Gastroesophageal sphincter (tissue), 3 donors: ENCODE data around the gene POMC.

Experiments
- EP300 ChIP-seq: sonication (generic); formaldehyde crosslinking; IDR thresholded peaks from one replicate; pipeline ENCODE4 v1.6.1; 2017; ENCODE audit warnings: antibody characterized with exemption, mild to moderate bottlenecking
- POLR2A ChIP-seq, 2 donors: fragments of 450-650 bp; IDR thresholded peaks; one replicate each; pipeline ENCODE4 v1.6.1; 2017; ENCODE audit warnings: antibody characterized with exemption in 2 of 2, mild to moderate bottlenecking in 2 of 2, moderate library complexity in 1 of 2
- POLR2AphosphoS5 ChIP-seq: sonication (generic); formaldehyde crosslinking; IDR thresholded peaks from one replicate; pipeline ENCODE4 v1.6.1; 2017; ENCODE audit warnings: antibody characterized with exemption
- TF ChIP-seq, protein P1 (sequence below), 4 experiments: fragments of 200-600 bp in 2 of 4; fragments of 450-650 bp in 2 of 4; sonication (generic) in 1 of 4; IDR thresholded peaks; one replicate each; pipeline ENCODE4 v1.5.1; 2017 to 2019; ENCODE audit warnings: antibody characterized with exemption in 4 of 4, mild to moderate bottlenecking in 2 of 4, moderate library complexity in 2 of 4

DNA sequence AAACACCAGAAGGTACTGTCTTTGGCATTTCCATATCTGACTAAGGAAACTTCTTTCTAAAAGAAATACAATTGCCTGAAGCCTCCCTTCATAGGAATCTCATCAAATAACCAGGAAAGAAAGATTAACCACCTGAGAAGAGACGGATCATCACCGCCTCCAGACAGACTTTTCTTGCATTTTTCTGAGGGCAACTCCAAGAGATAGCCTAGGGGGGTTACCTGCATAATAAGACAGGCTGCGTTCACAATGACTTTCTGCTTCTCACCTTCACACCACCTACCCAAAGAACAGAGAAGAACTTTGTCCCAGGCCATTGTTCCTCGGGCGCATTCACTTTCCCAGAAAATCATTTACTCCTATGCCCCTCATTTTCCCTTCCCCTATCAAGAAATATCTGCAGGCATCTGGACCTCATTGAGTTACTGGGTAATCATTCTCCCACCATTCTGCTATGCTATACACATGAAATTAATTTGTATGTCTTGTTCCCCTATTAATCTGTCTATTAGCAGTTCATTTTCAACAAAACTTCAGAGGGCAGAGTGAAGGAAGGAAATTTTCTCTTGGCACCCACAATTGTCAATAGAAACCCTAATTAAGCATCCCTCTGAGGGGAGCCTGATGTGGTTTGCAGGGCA, 8.3 kb upstream of the POMC start:
- TF ChIP-seq POLR2A (IDR thresholded peaks at IDR 0.05) = no peak
- TF ChIP-seq, protein P1, sequence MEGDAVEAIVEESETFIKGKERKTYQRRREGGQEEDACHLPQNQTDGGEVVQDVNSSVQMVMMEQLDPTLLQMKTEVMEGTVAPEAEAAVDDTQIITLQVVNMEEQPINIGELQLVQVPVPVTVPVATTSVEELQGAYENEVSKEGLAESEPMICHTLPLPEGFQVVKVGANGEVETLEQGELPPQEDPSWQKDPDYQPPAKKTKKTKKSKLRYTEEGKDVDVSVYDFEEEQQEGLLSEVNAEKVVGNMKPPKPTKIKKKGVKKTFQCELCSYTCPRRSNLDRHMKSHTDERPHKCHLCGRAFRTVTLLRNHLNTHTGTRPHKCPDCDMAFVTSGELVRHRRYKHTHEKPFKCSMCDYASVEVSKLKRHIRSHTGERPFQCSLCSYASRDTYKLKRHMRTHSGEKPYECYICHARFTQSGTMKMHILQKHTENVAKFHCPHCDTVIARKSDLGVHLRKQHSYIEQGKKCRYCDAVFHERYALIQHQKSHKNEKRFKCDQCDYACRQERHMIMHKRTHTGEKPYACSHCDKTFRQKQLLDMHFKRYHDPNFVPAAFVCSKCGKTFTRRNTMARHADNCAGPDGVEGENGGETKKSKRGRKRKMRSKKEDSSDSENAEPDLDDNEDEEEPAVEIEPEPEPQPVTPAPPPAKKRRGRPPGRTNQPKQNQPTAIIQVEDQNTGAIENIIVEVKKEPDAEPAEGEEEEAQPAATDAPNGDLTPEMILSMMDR (IDR thresholded peaks at IDR 0.05) = no peak
- no peak for TF ChIP-seq POLR2AphosphoS5
- no peak for TF ChIP-seq EP300
